ENCODE measurements around the gene MAN1C1. TPM values are rescaled to one million over a fixed set of nuclear protein-coding genes. Genes with fewer than 3 reads are reported as not detected.

MAN1C1 gene
- total and polyA plus RNA-seq, 9 of the 15 experiments (the other 6 are each of a cell fraction or from before 2014, with no cell fraction given) = 0.04 to 0.44 (median 0.10) TPM; not detected in 3

GRCh38 chr1:25572708-25573590 is 43.6 kb upstream of the MAN1C1 start (continued):
- no peak for TF ChIP-seq CHAMP1 (IDR thresholded peaks at IDR 0.05)
- TF ChIP-seq ZNF239 (CRISPR knock-in tag; IDR thresholded peaks at IDR 0.05) = no peak
- TF ChIP-seq RAD21 (CRISPR knock-in tag; conservative IDR thresholded peaks at IDR 0.05 in 1 of 2, IDR thresholded peaks at IDR 0.05 in 1 of 2) = peak in 1 of 2 experiments; percentile 54; a peak in 2 of 4 replicates

- Histone ChIP-seq H3K79me2 (ENCODE audit: control insufficient read depth, insufficient read depth, low read length) (no peaks in the 10 kb centered on the region), H3K9me3 (replicated peaks; ENCODE audit: control insufficient read depth, insufficient read depth, low read depth, low read length) (no peaks in the 10 kb centered on the region), H3K4me1 (replicated peaks in 1 of 2; ENCODE audit: control insufficient read depth in 2 of 2, insufficient read depth in 2 of 2, low read length in 2 of 2) (peaks cover 17 to 39% of the 10 kb centered on the region in 2 experiments), H3K27me3 (ENCODE audit: control insufficient read depth in 2 of 2, insufficient read depth in 2 of 2, low read length in 2 of 2) (peaks cover 12 to 47% of the 10 kb centered on the region in 2 experiments; a peak in 4 of 5 replicates), H2AFZ (ENCODE audit: low read depth, low read length) (no peak overlapping the region), H3K4me2 (ENCODE audit: insufficient read depth, low read length) (no peak overlapping the region), H3K27ac (ENCODE audit: extremely low read depth, low read depth, low read length) (no peak overlapping the region), H3K9ac (ENCODE audit: insufficient read depth in 1 of 2, low read depth in 2 of 2, low read length in 2 of 2) (peak overlapping the region in 1 of 2 experiments; percentile 31; a peak in 1 of 4 replicates), H3K4me3 (no peak overlapping the region), H4K20me1 (replicated peaks; ENCODE audit: control insufficient read depth, insufficient read depth, low read length) (no peaks in the 10 kb centered on the region), H3K9me1 (ENCODE audit: control insufficient read depth, insufficient read depth, low read length) (peaks cover 11% of the 10 kb centered on the region), H3K36me3 (ENCODE audit: control insufficient read depth, insufficient read depth, low read length) (no peaks in the 10 kb centered on the region)
- BruUV-seq (replicated peaks) = no TSS peak
- POLR2A ChIA-PET = interaction anchor here (0.5 to 0.6 kb wide), 2 partner anchors 170 to 767 kb away, joined by 3 read pairs; no protein-coding TSS in a partner anchor
- CTCF ChIA-PET (ENCODE audit: low intra/inter-chr PET ratio) = no interaction called here
- in situ Hi-C loops (cut with MboI) = no loop called here
- peak; percentile 53 for TF ChIP-seq USF1 (CRISPR knock-in tag; IDR thresholded peaks at IDR 0.05)
- no peak for TF ChIP-seq ZNF165 (CRISPR knock-in tag; IDR thresholded peaks at IDR 0.05; ENCODE audit: borderline replicate concordance)
- no peak; the same call in 1 of the 2 replicates for TF ChIP-seq CEBPG (CRISPR knock-in tag; IDR thresholded peaks at IDR 0.05)
- peak; percentile 55 to 59; a peak in 3 of 4 replicates for TF ChIP-seq CEBPG (tag; conservative IDR thresholded peaks at IDR 0.05 in 1 of 2, IDR thresholded peaks at IDR 0.05 in 1 of 2)
- TF ChIP-seq CEBPB (tag; IDR thresholded peaks at IDR 0.05) = peak; percentile 93
- no peak for TF ChIP-seq PRPF4 (IDR thresholded peaks at IDR 0.05; ENCODE audit: insufficient read depth, low read depth, low read length, poor library complexity, severe bottlenecking)
- TF ChIP-seq USF2 (CRISPR knock-in tag; IDR thresholded peaks at IDR 0.05) = peak; percentile 30
- TF ChIP-seq RBBP5 (IDR thresholded peaks at IDR 0.05; ENCODE audit: borderline replicate concordance, insufficient read depth, low read length, poor library complexity, severe bottlenecking) = no peak
- ATAC-seq (0 out of 3 replicates have a peak, but pooled peaks have one; percentile 13), DNase-seq (ENCODE audit: extremely low read depth in 1 of 4, low spot score in 3 of 4) (no peak), FAIRE-seq (no peak)
- intact Hi-C loops (cut with micrococcal nuclease) = no loop called here
- 19% methylated on average over 9 of the region's 9 CpGs for WGBS (ENCODE audit: insufficient coverage, low coverage, missing lambda C conversion rate)
Measured at GRCh38 chr1:25573591-25573930, 43.0 kb upstream of the MAN1C1 start.
